ENCODE measurements around the gene CAMP.
"Not testable (repeated sequence)": the region's sequence is repeated elsewhere in the genome, so short reads cannot be mapped to it uniquely, and the experiment has no call there.

CAMP gene

GRCh38 chr3:48258530-48258929, 35.2 kb downstream of the CAMP start:
- no peak for DNase-seq (ENCODE audit: low spot score)

- no peak for DNase-seq (ENCODE audit: low spot score)
Measured at GRCh38 chr3:48267782-48268181, 44.5 kb downstream of the CAMP start.

GRCh38 chr3:48268381-48268935, 45.2 kb downstream of the CAMP start:
- no peak for DNase-seq (ENCODE audit: low spot score)

- DNase-seq (ENCODE audit: low spot score) = no peak
Measured at GRCh38 chr3:48268936-48269561, 45.8 kb downstream of the CAMP start.

GRCh38 chr3:48269592-48269991, 46.3 kb downstream of the CAMP start:
- no peak for DNase-seq (ENCODE audit: low spot score)

GRCh38 chr3:48270306-48270705, 47.0 kb downstream of the CAMP start:
- no peak for DNase-seq (ENCODE audit: low spot score)

GRCh38 chr3:48271223-48271622, 47.9 kb downstream of the CAMP start:
- not testable (repeated sequence) for DNase-seq (ENCODE audit: low spot score)

GRCh38 chr3:48271763-48272498, 48.6 kb downstream of the CAMP start:
- DNase-seq (ENCODE audit: low spot score) = no peak

GRCh38 chr3:48273594-48274211, 50.4 kb downstream of the CAMP start:
- peak; percentile 81 for DNase-seq (ENCODE audit: low spot score)

GRCh38 chr3:48274452-48274851, 51.2 kb downstream of the CAMP start:
- no peak for DNase-seq (ENCODE audit: low spot score)
